Mesenchymal stem cell (in vitro differentiated cells and primary cell): ENCODE results near the gene PMEPA1.

Experiments
- DNase-seq: peaks from one replicate; pipeline ENCODE4 v3.0.0-alpha.2; 2013
- H2AFZ ChIP-seq: one replicate; pipeline ENCODE4 v1.6.1; 2013; ENCODE audit warnings: low read depth, mild to moderate bottlenecking, control low read depth, inconsistent platforms, low read length, moderate library complexity
- H2AK5ac ChIP-seq: 2 replicates; pipeline ENCODE4 v1.6.1; 2013; ENCODE audit warnings: low read length, moderate library complexity, mild to moderate bottlenecking, inconsistent platforms; ENCODE audit not compliant: severe bottlenecking
- H2BK120ac ChIP-seq: one replicate; pipeline ENCODE4 v1.6.1; 2013; ENCODE audit warnings: low read depth, mild to moderate bottlenecking, inconsistent platforms, low read length, moderate library complexity
- H2BK12ac ChIP-seq, 2 experiments: one replicate each; pipeline ENCODE4 v1.6.1; 2013; ENCODE audit warnings: inconsistent platforms in 2 of 2, low read length in 2 of 2, mild to moderate bottlenecking in 2 of 2, moderate library complexity in 2 of 2, control low read depth in 1 of 2
- H2BK15ac ChIP-seq: one replicate; pipeline ENCODE4 v1.6.1; 2013; ENCODE audit warnings: mild to moderate bottlenecking, low read depth, inconsistent platforms; ENCODE audit not compliant: poor library complexity, severe bottlenecking
- H2BK5ac ChIP-seq: 2 replicates; pipeline ENCODE4 v1.6.1; 2013; ENCODE audit warnings: low read depth, mild to moderate bottlenecking, low read length, control low read depth, inconsistent platforms; ENCODE audit not compliant: poor library complexity, severe bottlenecking
- H3K14ac ChIP-seq, 2 experiments: one replicate each; pipeline ENCODE4 v1.6.1; 2013; ENCODE audit warnings: inconsistent platforms in 2 of 2, low read length in 2 of 2, control low read depth in 1 of 2, mild to moderate bottlenecking in 1 of 2, moderate library complexity in 1 of 2
- H3K18ac ChIP-seq, 2 experiments: one replicate each; pipeline ENCODE4 v1.6.1; 2013; ENCODE audit warnings: inconsistent platforms in 2 of 2, low read length in 2 of 2, control low read depth in 1 of 2, low read depth in 1 of 2, mild to moderate bottlenecking in 1 of 2
- H3K23ac ChIP-seq, 2 experiments: one replicate each; pipeline ENCODE4 v1.6.1; 2013; ENCODE audit warnings: inconsistent platforms in 2 of 2, low read length in 2 of 2, mild to moderate bottlenecking in 2 of 2, moderate library complexity in 2 of 2, control low read depth in 1 of 2
- H3K27ac ChIP-seq: 2 replicates; pipeline ENCODE4 v1.5.1; 2013; ENCODE audit warnings: mild to moderate bottlenecking, moderate library complexity, low read length, control low read depth, inconsistent platforms; ENCODE audit not compliant: poor library complexity, severe bottlenecking
- H3K27me3 ChIP-seq, 2 experiments: 2 replicates each; pipeline versions ENCODE4 v1.6.1 to v1.7.0; 2013; ENCODE audit warnings: low read length in 2 of 2, mild to moderate bottlenecking in 2 of 2, moderate library complexity in 2 of 2, control low read depth in 1 of 2, inconsistent platforms in 1 of 2; ENCODE audit not compliant: control insufficient read depth in 1 of 2, insufficient read depth in 1 of 2
- H3K36me3 ChIP-seq, 2 experiments: 2 replicates each; pipeline versions ENCODE4 v1.6.1 to v1.7.0; 2013; ENCODE audit warnings: low read length in 2 of 2, control low read depth in 1 of 2, inconsistent platforms in 1 of 2, low read depth in 1 of 2, mild to moderate bottlenecking in 1 of 2; ENCODE audit not compliant: insufficient read depth in 2 of 2, control insufficient read depth in 1 of 2
- H3K4ac ChIP-seq, 2 experiments: one replicate each; pipeline ENCODE4 v1.6.1; 2013; ENCODE audit warnings: inconsistent platforms in 2 of 2, low read length in 2 of 2, mild to moderate bottlenecking in 2 of 2, moderate library complexity in 2 of 2, control low read depth in 1 of 2, low read depth in 1 of 2
- H3K4me1 ChIP-seq: 2 replicates; pipeline ENCODE4 v1.6.1; 2013; ENCODE audit warnings: low read depth, low read length, control low read depth; ENCODE audit not compliant: control insufficient read depth, insufficient read depth
- H3K4me2 ChIP-seq: 2 replicates; pipeline ENCODE4 v1.6.1; 2013; ENCODE audit warnings: low read length, mild to moderate bottlenecking, inconsistent platforms; ENCODE audit not compliant: poor library complexity, severe bottlenecking
- H3K4me3 ChIP-seq, 2 experiments: 2 replicates each; pipeline versions ENCODE4 v1.5.1 to v1.7.0; 2013; ENCODE audit warnings: low read length in 2 of 2, mild to moderate bottlenecking in 2 of 2, control low read depth in 1 of 2, low read depth in 1 of 2; ENCODE audit not compliant: insufficient read depth in 1 of 2
- H3K79me1 ChIP-seq: replicated peaks from 2 replicates; pipeline ENCODE4 v1.6.1; 2013; ENCODE audit warnings: mild to moderate bottlenecking, control low read depth, low read length, inconsistent platforms; ENCODE audit not compliant: poor library complexity, severe bottlenecking
- H3K9ac ChIP-seq: 2 replicates; pipeline ENCODE4 v1.7.0; 2013; ENCODE audit warnings: mild to moderate bottlenecking, low read length, moderate library complexity
- H3K9me3 ChIP-seq: 2 replicates; pipeline ENCODE4 v1.7.0; 2013; ENCODE audit warnings: mild to moderate bottlenecking, low read length; ENCODE audit not compliant: control insufficient read depth
- H4K8ac ChIP-seq: one replicate; pipeline ENCODE4 v1.6.1; 2013; ENCODE audit warnings: inconsistent platforms, mild to moderate bottlenecking, low read length, moderate library complexity
- H4K91ac ChIP-seq: one replicate; pipeline ENCODE4 v1.6.1; 2013; ENCODE audit warnings: mild to moderate bottlenecking, low read length, inconsistent platforms
- WGBS: methylation state at CpG from one replicate; pipeline ENCODE4 v1.1.7; 2013; ENCODE audit warnings: mixed read lengths; 5-methylcytosine and 5-hydroxymethylcytosine counted together

The PMEPA1 gene

GRCh38 chr20:57663681-57664451 is 45.9 kb downstream of the PMEPA1 start:
- no peak overlapping the region for H2BK5ac ChIP-seq
- no peak overlapping the region for H4K8ac ChIP-seq
- WGBS: 96% methylated on average over 26 of the region's 27 CpGs
- H3K4ac ChIP-seq: no peak overlapping the region
- no peak for DNase-seq
- no peak overlapping the region for H3K23ac ChIP-seq
- H4K91ac ChIP-seq: no peak overlapping the region
- H3K9me3 ChIP-seq: no peaks in the 10 kb centered on the region
- H2BK15ac ChIP-seq: no peak overlapping the region
- H2AK5ac ChIP-seq: no peak overlapping the region
- H3K27me3 ChIP-seq: no peaks in the 10 kb centered on the region
- H3K4me3 ChIP-seq: no peak overlapping the region
- peaks cover 4% of the 10 kb centered on the region for H3K4me1 ChIP-seq
- H3K79me1 ChIP-seq: peaks cover 55% of the 10 kb centered on the region
- H3K27ac ChIP-seq: no peak overlapping the region
- no peak overlapping the region for H3K18ac ChIP-seq
- H2BK12ac ChIP-seq: no peak overlapping the region
- no peak overlapping the region for H3K14ac ChIP-seq
- no peak overlapping the region for H3K9ac ChIP-seq
- H2AFZ ChIP-seq: no peak overlapping the region
- H3K36me3 ChIP-seq: peaks cover 0 to 32% of the 10 kb centered on the region in 2 experiments
- no peak overlapping the region for H2BK120ac ChIP-seq
- no peak overlapping the region for H3K4me2 ChIP-seq

- Histone ChIP-seq H3K9me3 (no peaks in the 10 kb centered on the region), H3K23ac (no peak overlapping the region), H2AFZ (no peak overlapping the region), H3K4me2 (no peak overlapping the region), H3K36me3 (peaks cover 0 to 38% of the 10 kb centered on the region in 2 experiments), H3K4ac (no peak overlapping the region), H3K4me3 (no peak overlapping the region), H3K14ac (no peak overlapping the region), H3K27ac (no peak overlapping the region), H3K9ac (no peak overlapping the region), H3K18ac (no peak overlapping the region), H3K79me1 (peaks cover 55% of the 10 kb centered on the region), H3K4me1 (peaks cover 4% of the 10 kb centered on the region), H2BK120ac (no peak overlapping the region), H2BK5ac (no peak overlapping the region), H4K8ac (no peak overlapping the region), H4K91ac (no peak overlapping the region), H2BK12ac (no peak overlapping the region), H3K27me3 (no peaks in the 10 kb centered on the region), H2BK15ac (no peak overlapping the region), H2AK5ac (no peak overlapping the region)
- DNase-seq: no peak
- WGBS: 91% methylated on average over 9 of the region's 9 CpGs
Observed at GRCh38 chr20:57663241-57663640, 46.6 kb downstream of the PMEPA1 start.

- Histone ChIP-seq H3K36me3 (peaks cover 0 to 41% of the 10 kb centered on the region in 2 experiments), H2AFZ (no peak overlapping the region), H2BK12ac (no peak overlapping the region), H2AK5ac (no peak overlapping the region), H2BK120ac (no peak overlapping the region), H3K4me3 (no peak overlapping the region), H2BK5ac (no peak overlapping the region), H3K18ac (no peak overlapping the region), H4K8ac (no peak overlapping the region), H3K14ac (no peak overlapping the region), H2BK15ac (no peak overlapping the region), H3K4me1 (peaks cover 4% of the 10 kb centered on the region), H4K91ac (no peak overlapping the region), H3K23ac (no peak overlapping the region), H3K4ac (no peak overlapping the region), H3K79me1 (peaks cover 51% of the 10 kb centered on the region), H3K9me3 (no peaks in the 10 kb centered on the region), H3K4me2 (no peak overlapping the region), H3K9ac (no peak overlapping the region), H3K27me3 (no peaks in the 10 kb centered on the region), H3K27ac (no peak overlapping the region)
- no peak for DNase-seq
- 81% methylated on average over 18 of the region's 21 CpGs for WGBS
Observed at GRCh38 chr20:57662456-57663240, 47.2 kb downstream of the PMEPA1 start.

DNA sequence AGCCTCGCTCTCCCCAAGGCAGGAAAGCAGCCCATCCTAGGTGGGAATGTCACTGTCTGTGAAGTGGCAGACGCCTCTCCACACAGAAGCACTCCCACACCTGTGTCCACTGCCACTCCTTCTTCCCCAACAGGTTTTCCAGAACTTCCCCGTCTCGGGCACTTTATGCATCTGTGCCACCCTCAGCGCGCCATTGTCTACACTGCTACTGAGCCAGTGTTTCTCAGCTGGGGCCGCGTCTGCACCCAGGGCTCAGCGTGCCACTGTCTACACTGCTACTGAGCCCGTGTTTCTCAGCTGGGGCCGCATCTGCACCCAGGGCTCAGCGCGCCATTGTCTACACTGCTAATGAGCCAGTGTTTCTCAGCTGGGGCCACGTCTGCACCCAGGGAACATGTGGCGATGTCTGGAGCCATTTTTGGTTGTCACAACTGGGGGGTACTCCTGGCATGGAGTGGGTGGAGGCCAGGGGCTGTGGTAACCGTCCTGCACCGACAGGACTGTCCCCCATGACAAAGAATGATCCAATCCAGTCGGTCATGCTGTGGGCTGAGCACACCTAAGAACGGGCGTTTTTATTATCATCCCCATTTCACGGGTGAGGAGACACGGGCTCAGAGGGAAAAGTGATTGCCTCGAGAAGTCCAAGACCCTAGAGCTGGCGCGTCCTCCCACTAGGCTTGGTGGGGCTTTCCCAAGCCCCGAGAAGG is 47.9 kb downstream of the PMEPA1 start:
- H3K27me3 ChIP-seq: no peaks in the 10 kb centered on the region
- no peak overlapping the region for H2BK5ac ChIP-seq
- no peak overlapping the region for H2BK12ac ChIP-seq
- H3K9ac ChIP-seq: no peak overlapping the region
- H3K14ac ChIP-seq: no peak overlapping the region
- peaks cover 0 to 48% of the 10 kb centered on the region in 2 experiments for H3K36me3 ChIP-seq
- H4K91ac ChIP-seq: no peak overlapping the region
- H3K79me1 ChIP-seq: peaks cover 51% of the 10 kb centered on the region
- WGBS: 90% methylated on average over 26 of the region's 26 CpGs
- no peak overlapping the region for H3K18ac ChIP-seq
- DNase-seq: no peak
- no peak overlapping the region for H2AFZ ChIP-seq
- H3K27ac ChIP-seq: no peak overlapping the region
- peaks cover 4% of the 10 kb centered on the region for H3K4me1 ChIP-seq
- H3K4me3 ChIP-seq: no peak overlapping the region
- H2AK5ac ChIP-seq: no peak overlapping the region
- H3K23ac ChIP-seq: no peak overlapping the region
- H4K8ac ChIP-seq: no peak overlapping the region
- no peak overlapping the region for H2BK120ac ChIP-seq
- H3K4me2 ChIP-seq: no peak overlapping the region
- H3K4ac ChIP-seq: no peak overlapping the region
- H2BK15ac ChIP-seq: no peak overlapping the region
- no peaks in the 10 kb centered on the region for H3K9me3 ChIP-seq
